NB4 (cell line): ENCODE measurements around the gene ICE1.

ENCODE experiments used
- CTCF ChIP-seq: IDR thresholded peaks from one replicate; pipeline ENCODE4 v1.5.1; 2012; ENCODE audit warnings: low read depth, low read length
- POLR2A ChIP-seq: IDR thresholded peaks from 2 replicates; pipeline ENCODE4 v1.6.1; 2011; ENCODE audit warnings: mild to moderate bottlenecking; ENCODE audit not compliant: insufficient read length; ENCODE audit errors: extremely low read depth

GRCh38 chr5:5385331-5385662, 37.2 kb upstream of the ICE1 start:
- TF ChIP-seq CTCF, result no peak
- no peak for TF ChIP-seq POLR2A
